ENCODE measurements around the gene MORN5. TPM values are rescaled to one million over a fixed set of nuclear protein-coding genes. Genes with fewer than 3 reads are reported as not detected.

Gene MORN5
- total RNA-seq, 4 donors from 2014 or later, result 3.8 to 4.0 TPM; not detected in 2

DNA sequence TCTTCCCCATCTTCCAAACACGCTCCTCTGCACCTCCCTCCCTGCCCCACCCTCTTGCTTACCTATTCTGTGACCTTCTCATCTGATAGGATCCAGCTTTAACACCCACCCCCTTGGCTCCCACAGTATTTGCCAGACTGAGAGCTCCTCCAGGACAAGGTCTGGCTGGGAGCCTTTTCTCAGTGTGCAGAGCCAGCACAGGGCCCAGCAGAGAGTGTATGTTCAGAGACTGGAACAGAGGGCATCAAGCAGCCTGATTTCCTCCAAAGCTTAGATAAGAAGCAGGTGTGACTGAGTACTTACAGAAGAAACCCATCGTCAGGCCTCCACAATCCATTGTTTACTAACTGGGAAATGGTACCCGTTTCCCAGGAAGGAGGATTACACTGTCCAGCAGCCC is 42.4 kb downstream of the MORN5 start:
- Histone ChIP-seq H3K36me3 (no peaks in the 10 kb centered on the region), H3K4me3 (no peak overlapping the region), H3K27ac (no peak overlapping the region), H3K9me3 (no peaks in the 10 kb centered on the region), H3K4me1 (peaks cover 0 to 6% (median 0%) of the 10 kb centered on the region in 4 donors), H3K27me3 (peaks cover 6% of the 10 kb centered on the region)
- in situ Hi-C loops (cut with MboI; ENCODE audit: low pct_ligation_motif_present in 1 of 4, low pct_unique_long_range_greater_than_20kb in 1 of 4, low sequenced_read_pairs in 3 of 4), result no loop called here
- TF ChIP-seq POLR2A (IDR thresholded peaks at IDR 0.05) (no peak), CTCF (IDR thresholded peaks at IDR 0.05) (no peak), EP300 (IDR thresholded peaks at IDR 0.05; ENCODE audit: low read depth) (no peak), POLR2AphosphoS5 (IDR thresholded peaks at IDR 0.05) (no peak)
- intact Hi-C loops (cut with DNase I; ENCODE audit: low total_unique reads), result no loop called here
- DNase-seq, result no peak
- WGBS, 2 donors (ENCODE audit: low coverage in 1 of 2), result 38 to 52% methylated on average over 1 to 3 of the region's 3 CpGs

DNA sequence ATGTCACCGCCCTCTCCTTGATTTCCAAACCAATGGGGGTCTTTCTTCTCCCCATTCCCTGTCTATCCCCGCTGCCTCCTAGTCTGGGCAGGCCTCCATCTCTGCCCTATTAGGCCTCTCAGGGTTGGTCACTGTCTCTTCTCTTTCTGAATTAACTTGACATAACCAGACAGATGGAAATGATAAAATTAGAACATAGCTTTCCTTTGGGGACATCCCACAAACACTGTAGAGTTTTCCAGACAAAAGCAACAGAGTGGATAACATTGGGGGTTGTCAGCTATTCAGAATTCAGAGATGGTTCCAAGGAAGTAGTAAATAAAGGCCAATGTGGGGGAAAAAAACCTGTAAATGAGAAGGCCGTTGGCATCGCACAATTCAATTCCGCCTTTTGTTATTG is 44.3 kb downstream of the MORN5 start:
- 79 to 96% methylated on average over 5 of the region's 5 CpGs for WGBS, 2 donors (ENCODE audit: low coverage in 1 of 2)
- Histone ChIP-seq H3K4me1 (no peaks in the 10 kb centered on the region), H3K27ac (no peak overlapping the region), H3K9me3 (no peaks in the 10 kb centered on the region), H3K4me3 (no peak overlapping the region), H3K27me3 (peaks cover 6% of the 10 kb centered on the region), H3K36me3 (no peaks in the 10 kb centered on the region)
- in situ Hi-C loops (cut with MboI; ENCODE audit: low pct_ligation_motif_present in 1 of 4, low pct_unique_long_range_greater_than_20kb in 1 of 4, low sequenced_read_pairs in 3 of 4), result no loop called here
- DNase-seq, result no peak
- TF ChIP-seq POLR2A (IDR thresholded peaks at IDR 0.05) (no peak), POLR2AphosphoS5 (IDR thresholded peaks at IDR 0.05) (no peak), EP300 (IDR thresholded peaks at IDR 0.05; ENCODE audit: low read depth) (no peak), CTCF (IDR thresholded peaks at IDR 0.05) (no peak)
- intact Hi-C loops (cut with DNase I; ENCODE audit: low total_unique reads), result no loop called here

DNA sequence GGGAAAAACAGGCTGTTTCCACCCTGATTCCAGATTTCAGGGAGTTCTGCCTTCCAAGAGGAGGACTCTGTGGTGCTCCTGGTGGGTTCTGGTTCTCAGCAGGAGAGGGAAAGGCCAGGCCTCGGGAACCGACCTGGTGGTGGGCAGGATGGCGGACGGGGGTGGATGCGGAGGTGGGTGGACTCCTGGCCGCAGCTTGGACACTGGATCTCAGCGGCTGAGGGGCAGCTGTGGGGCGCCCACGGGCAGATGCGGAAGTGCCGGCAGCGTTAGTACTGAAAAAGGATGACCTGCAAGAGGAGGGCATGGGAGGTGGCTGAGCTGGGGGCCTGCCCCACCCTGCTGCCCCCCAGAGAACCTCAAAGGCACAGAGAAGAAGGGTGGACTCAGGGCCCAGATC is 44.8 kb downstream of the MORN5 start:
- TF ChIP-seq POLR2A (IDR thresholded peaks at IDR 0.05) (no peak), POLR2AphosphoS5 (IDR thresholded peaks at IDR 0.05) (no peak), CTCF (IDR thresholded peaks at IDR 0.05) (no peak), EP300 (IDR thresholded peaks at IDR 0.05; ENCODE audit: low read depth) (no peak)
- Histone ChIP-seq H3K27me3 (peaks cover 6% of the 10 kb centered on the region), H3K4me3 (no peak overlapping the region), H3K9me3 (no peaks in the 10 kb centered on the region), H3K27ac (no peak overlapping the region), H3K36me3 (no peaks in the 10 kb centered on the region), H3K4me1 (no peaks in the 10 kb centered on the region)
- WGBS, 2 donors (ENCODE audit: low coverage in 1 of 2), result 88 to 100% methylated on average over 3 to 12 of the region's 12 CpGs
- DNase-seq, result no peak
- intact Hi-C loops (cut with DNase I; ENCODE audit: low total_unique reads) (no loop called here), in situ Hi-C loops (cut with MboI; ENCODE audit: low pct_ligation_motif_present in 1 of 4, low pct_unique_long_range_greater_than_20kb in 1 of 4, low sequenced_read_pairs in 3 of 4) (no loop called here)

GRCh38 chr9:122205176-122205575 is 45.5 kb downstream of the MORN5 start:
- intact Hi-C loops (cut with DNase I; ENCODE audit: low total_unique reads) (no loop called here), in situ Hi-C loops (cut with MboI; ENCODE audit: low pct_ligation_motif_present in 1 of 4, low pct_unique_long_range_greater_than_20kb in 1 of 4, low sequenced_read_pairs in 3 of 4) (no loop called here)
- TF ChIP-seq CTCF (IDR thresholded peaks at IDR 0.05) (no peak), POLR2A (IDR thresholded peaks at IDR 0.05) (no peak), POLR2AphosphoS5 (IDR thresholded peaks at IDR 0.05) (no peak), EP300 (IDR thresholded peaks at IDR 0.05; ENCODE audit: low read depth) (no peak)
- H3K4me1 ChIP-seq, result no peaks in the 10 kb centered on the region
- no peak overlapping the region for H3K4me3 ChIP-seq
- peaks cover 8% of the 10 kb centered on the region for H3K27me3 ChIP-seq
- DNase-seq, result no peak
- no peaks in the 10 kb centered on the region for H3K9me3 ChIP-seq
- WGBS, 2 donors (ENCODE audit: low coverage in 1 of 2), result 91% methylated on average over 8 of the region's 8 CpGs; no CpG with 5 or more reads in 1 of the 2 donors
- no peaks in the 10 kb centered on the region for H3K36me3 ChIP-seq
- H3K27ac ChIP-seq, result no peak overlapping the region

Measured in transverse colon (tissue), 4 donors.